T-helper 22 cell (primary cell): Measurements from ENCODE around the gene DPP6.
"Not testable (repeated sequence)": the region's sequence is repeated elsewhere in the genome, so short reads cannot be mapped to it uniquely, and the experiment has no call there.

Source experiments
- DNase-seq: peaks from one replicate; pipeline ENCODE4 v3.0.0-alpha.2; 2020; ENCODE audit warnings: low read depth

Gene DPP6

GRCh38 chr7:154910977-154911376, 858.8 kb downstream of the DPP6 start:
- DNase-seq: no peak

DNA sequence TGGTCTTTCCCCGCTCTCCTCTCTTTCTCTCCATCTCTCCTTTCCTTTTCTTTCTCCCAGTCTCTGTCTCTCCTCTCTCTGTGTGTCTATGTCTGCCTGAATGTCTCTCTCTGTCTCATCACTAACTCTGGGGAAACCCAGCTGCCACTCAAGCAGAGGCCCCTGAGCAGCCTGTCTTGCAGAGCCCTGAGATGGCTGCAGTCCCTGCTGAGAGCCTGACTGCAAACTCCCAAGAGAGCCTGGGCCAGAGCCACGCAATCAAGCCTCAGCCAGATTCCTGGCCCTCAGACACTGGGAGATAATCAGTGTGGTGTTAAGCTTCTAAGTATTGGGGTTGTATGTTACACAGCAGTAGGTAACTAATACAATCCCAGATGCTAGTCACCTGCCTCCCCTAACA, 859.2 kb downstream of the DPP6 start:
- DNase-seq: no peak

DNA sequence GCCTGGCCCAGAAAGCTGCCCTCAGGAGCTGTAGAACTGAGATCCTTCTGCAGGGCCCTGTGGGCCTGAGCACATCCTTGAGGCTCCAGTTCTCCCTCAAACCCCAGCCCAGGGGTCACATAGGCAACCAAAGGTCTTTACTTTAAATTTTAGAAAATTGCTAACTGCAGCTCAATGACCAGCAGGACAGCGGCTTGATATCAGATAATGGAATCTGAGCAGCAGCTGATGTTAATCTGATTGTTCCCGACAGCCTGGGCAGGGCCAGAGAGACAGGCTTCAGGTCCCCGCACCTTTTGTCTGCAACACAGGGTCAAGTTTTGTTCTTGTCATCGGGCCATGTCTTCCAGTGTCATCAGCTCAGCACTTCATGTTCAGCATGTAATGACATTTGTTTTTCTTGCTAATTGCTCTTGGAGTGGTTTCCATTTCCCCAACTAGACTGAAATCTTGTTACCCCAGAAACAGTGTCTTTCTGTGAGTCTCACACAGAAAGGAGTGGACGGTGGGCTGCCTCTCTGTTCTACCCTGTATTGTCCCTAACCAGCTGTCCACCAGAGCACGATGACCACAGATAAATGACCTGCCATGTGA, 859.8 kb downstream of the DPP6 start:
- DNase-seq: no peak

DNA sequence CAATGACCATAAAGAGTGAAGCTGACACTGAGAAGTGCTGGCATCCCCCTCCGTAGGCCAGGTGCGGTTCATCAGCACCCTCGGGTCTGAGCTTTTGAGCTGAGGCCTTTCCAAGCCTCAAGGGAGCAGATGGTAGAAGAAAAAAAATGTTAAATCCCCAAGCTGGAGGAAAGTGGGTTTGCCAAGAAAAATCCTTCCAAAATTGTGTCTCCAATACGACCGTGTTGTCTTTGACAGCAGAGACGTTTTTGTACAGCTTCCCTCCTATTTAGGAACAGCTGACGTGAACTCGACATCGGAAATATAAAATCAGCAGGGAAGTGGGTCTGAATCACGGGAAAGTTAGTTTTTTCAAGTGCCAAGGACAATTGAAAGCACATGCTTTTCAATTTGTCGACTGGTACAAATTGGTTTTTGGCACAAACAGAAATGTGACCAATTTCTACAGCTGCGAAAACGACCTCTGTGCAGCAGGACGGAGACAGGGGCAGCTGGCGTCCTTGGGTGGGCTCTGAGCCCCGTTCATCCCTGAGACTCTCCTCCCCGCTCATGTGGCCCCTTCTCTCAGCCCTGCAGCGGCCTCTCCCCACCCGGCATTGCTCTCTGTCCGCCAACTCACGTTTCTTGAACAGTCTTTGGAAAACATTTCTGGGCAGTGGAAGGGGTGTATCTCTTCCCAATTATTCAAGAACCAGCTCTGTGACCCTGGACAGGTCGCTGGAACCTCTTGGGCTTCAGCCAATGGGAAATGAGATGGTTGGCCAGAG, 860.9 kb downstream of the DPP6 start:
- no peak for DNase-seq

GRCh38 chr7:154913638-154914307, 861.6 kb downstream of the DPP6 start:
- peak; percentile 60 for DNase-seq

- DNase-seq: no peak
Measured at GRCh38 chr7:154914308-154914995, 862.3 kb downstream of the DPP6 start.

DNA sequence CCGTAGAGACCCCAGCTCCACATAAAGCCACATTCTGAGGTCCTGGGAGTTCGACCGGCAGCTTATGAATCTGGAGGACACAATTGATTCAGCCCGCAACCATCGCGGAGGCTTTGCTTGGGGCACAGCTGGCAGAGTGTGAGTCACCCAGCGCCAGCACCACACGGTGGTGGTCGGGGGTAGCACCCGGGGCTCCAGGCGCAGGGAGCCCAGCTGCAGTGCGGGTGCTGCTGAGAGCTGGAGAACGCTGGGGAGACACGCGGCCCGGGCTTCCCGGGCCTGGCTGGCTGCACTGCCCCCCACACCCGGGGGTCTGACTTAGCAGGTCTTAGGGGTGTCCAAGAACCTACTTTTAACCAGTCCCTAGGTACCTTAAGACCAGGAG, 862.8 kb downstream of the DPP6 start:
- DNase-seq: no peak

GRCh38 chr7:154915600-154915999, 863.4 kb downstream of the DPP6 start:
- no peak for DNase-seq

DNA sequence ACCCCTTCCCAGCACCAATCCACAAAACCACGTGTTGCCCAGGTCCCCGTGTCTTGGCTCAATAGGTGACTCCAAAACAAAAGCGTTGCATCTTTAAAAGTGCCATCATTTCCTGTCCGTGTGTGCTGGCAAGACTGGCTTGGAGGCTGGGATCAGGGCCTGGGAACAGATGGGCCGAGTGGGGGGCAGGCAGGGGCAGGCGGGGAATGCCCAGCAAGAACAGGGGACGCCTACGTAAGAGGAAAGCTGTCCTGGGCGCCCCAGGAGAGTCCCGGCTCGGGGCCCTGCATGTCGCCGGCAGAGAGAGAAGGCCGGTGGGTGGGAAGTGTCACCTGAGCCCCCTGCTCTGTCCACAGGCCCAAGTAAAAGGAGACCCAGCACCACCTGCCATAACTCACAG, 864.2 kb downstream of the DPP6 start:
- no peak for DNase-seq

- no peak for DNase-seq
Measured at GRCh38 chr7:154916856-154917807, 864.9 kb downstream of the DPP6 start.

DNA sequence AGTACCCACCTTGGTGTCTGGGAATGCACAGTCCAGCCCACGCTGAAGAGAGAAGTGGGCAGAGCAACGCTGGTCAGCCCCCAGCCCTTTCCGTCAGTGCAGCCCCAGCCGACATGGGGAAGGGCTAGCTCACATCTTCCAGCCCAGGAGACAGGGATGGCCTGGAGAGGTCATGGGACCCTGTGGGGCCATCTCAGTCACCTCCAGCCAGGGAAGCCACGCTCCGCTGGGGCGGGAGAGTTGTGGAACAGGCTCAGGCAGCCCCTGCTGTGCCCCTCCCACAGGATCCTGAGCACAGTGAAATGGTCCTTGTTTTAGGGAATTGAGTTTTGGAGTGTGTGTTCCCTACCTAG, 865.6 kb downstream of the DPP6 start:
- no peak for DNase-seq

DNA sequence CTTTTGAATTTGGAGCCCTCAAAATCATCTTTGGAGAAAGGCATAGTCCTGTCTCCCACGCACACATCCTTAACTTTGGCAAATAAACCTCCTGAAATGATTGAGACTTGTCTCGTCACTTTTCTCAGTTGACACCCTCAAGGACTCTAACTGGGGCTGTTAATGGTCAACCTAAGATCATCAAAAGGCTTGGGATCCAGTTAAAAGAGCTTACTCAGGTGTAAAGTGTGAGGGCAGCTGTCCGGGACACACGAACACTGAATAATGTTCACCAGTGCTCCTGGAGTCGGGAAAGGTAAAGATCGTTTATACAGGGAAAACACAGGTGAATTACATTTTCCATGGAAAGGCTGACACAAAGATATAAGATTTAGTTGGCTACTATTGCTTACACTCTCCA, 866.1 kb downstream of the DPP6 start:
- no peak for DNase-seq

DNA sequence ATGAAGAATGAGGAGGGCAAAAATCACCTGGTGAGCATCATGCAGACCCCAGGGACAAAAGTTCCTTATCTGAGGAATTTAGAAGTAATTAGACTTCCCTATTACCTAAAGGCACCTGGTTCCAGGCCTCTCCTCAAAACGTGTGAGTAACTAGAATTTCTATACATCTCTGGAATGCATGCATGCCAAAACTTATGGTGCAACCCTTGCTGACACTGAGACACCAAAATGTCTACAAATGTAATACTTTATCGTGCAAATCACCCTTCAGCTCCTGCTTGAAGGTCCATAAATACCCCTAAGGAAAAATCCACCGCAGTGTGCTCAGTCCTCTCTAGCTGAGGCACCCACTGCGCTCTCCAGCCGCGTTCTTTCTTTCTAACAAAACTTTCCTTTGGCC, 866.5 kb downstream of the DPP6 start:
- no peak for DNase-seq

- no peak for DNase-seq
Measured at GRCh38 chr7:154919344-154920225, 867.4 kb downstream of the DPP6 start.

- not testable (repeated sequence) for DNase-seq
Measured at GRCh38 chr7:154922472-154922871, 870.3 kb downstream of the DPP6 start.

DNA sequence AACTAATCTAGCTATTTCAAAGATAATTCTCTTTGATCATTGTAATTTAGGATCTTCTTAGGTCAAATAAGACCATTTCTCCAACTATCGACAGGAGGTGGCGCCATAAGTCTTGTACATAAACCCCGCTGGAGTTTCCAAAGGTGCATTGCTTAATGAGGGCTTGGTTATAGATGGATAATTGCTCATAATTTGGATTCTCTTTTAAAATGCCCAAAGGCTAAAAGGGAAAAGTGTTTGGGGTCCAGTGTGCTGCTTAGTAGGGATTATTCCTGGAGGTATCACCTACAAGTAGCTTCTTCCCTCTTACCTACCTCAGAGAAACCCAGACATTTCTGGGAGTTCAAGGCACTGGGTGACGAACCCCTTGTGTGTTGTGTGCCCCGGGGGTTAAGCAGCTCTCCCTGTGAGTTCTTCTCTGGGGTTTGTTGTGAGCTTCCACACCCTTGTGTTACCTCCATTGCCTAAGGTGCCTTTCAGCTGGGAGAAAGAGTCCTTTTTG, 875.5 kb downstream of the DPP6 start:
- peak; percentile 56 for DNase-seq

DNA sequence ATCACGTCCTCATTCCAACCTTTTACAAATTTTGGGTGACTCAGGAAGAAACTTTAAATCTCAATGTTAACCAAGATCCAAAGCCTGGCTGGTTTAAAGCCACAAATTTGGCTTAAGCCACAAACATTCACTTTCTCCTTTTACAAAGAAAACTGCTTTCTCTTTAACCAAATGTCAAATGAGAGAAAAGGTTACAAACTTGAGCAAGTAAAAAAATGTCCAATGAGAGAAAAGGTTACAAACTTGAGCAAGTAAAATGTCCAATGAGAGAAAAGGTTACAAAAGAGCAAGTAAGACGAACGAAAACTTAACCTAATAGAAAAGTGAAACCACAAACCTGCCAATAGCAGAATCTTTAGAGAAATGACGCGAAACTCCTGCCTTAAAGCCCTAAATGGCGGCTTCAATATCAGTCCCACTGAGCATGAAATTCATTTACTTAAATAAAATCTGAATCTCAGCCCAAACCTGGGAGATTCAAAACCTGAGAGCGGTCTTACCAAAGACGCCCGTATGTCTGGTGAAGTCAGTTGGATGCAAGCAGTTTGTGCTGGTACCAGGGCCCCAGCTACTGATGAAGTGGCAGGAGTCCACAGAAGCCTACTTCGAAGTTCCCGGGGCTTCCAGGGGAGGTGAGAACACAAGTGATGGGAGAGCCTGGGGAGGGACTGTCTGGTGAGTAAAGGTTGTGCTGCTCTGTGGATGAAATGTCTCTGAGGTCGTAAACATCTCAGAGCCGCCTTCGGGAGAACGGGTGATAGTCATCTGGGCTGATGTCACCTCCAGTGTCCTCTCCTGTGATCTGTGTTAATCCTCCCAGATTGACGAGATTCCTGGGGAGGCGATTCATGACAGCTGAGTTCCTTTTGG, 876.2 kb downstream of the DPP6 start:
- DNase-seq: peak; percentile 18

- no peak for DNase-seq
Measured at GRCh38 chr7:154929006-154929726, 877.0 kb downstream of the DPP6 start.

- no peak for DNase-seq
Measured at GRCh38 chr7:154931906-154932305, 879.7 kb downstream of the DPP6 start.
